Measurements from ENCODE around the gene C5AR1.

Gene C5AR1

GRCh38 chr19:47352095-47352494 is 42.4 kb downstream of the C5AR1 start:
- H3K36me3 ChIP-seq (ENCODE audit: control insufficient read depth, low read length): peaks cover 62% of the 10 kb centered on the region

GRCh38 chr19:47353307-47353712 is 43.6 kb downstream of the C5AR1 start:
- peaks cover 75% of the 10 kb centered on the region for H3K36me3 ChIP-seq (ENCODE audit: control insufficient read depth, low read length)
- H3K4me3 ChIP-seq (ENCODE audit: low read length): no peak overlapping the region
- H3F3A ChIP-seq (ENCODE audit: control insufficient read depth, insufficient read depth): no peaks in the 10 kb centered on the region
- no peaks in the 10 kb centered on the region for H4K20me1 ChIP-seq (ENCODE audit: control insufficient read depth, insufficient read depth, low read depth, low read length)
- H3K9me3 ChIP-seq (ENCODE audit: control insufficient read depth, insufficient read depth, low read length): no peaks in the 10 kb centered on the region
- no peak overlapping the region for H3K27ac ChIP-seq (ENCODE audit: low read depth, low read length)
- peak overlapping the region; percentile 9; the same call in 1 of the 2 replicates for H3K4me2 ChIP-seq (ENCODE audit: low read length)
- peaks cover 81% of the 10 kb centered on the region for H3K79me2 ChIP-seq (ENCODE audit: control insufficient read depth, low read length)
- peaks cover 34% of the 10 kb centered on the region for H3K4me1 ChIP-seq (ENCODE audit: control insufficient read depth, low read length)
- TF ChIP-seq CTCF (IDR thresholded peaks at IDR 0.05; ENCODE audit: low read depth, low read length, poor library complexity, severe bottlenecking): no peak
- TF ChIP-seq EZH2phosphoT487 (IDR thresholded peaks at IDR 0.05; ENCODE audit: borderline replicate concordance, low read length): no peak
- H3K27me3 ChIP-seq (ENCODE audit: control insufficient read depth, low read length): no peaks in the 10 kb centered on the region
- no peaks in the 10 kb centered on the region for H3K9me2 ChIP-seq (replicated peaks; ENCODE audit: control insufficient read depth, low read length)

More at GRCh38 chr19:47352095-47352494, 42.4 kb downstream of the C5AR1 start:
- Histone ChIP-seq H3K4me2 (ENCODE audit: low read length) (peak overlapping the region; percentile 94), H3K9me3 (ENCODE audit: control insufficient read depth, insufficient read depth, low read length) (no peaks in the 10 kb centered on the region), H3K9me2 (replicated peaks; ENCODE audit: control insufficient read depth, low read length) (no peaks in the 10 kb centered on the region), H3K4me3 (ENCODE audit: low read length) (peak overlapping the region; percentile 32), H3K27ac (ENCODE audit: low read depth, low read length) (peak overlapping the region; percentile 20; the same call in 1 of the 2 replicates), H4K20me1 (ENCODE audit: control insufficient read depth, insufficient read depth, low read depth, low read length) (no peaks in the 10 kb centered on the region), H3K79me2 (ENCODE audit: control insufficient read depth, low read length) (peaks cover 71% of the 10 kb centered on the region), H3K27me3 (ENCODE audit: control insufficient read depth, low read length) (no peaks in the 10 kb centered on the region), H3F3A (ENCODE audit: control insufficient read depth, insufficient read depth) (no peaks in the 10 kb centered on the region), H3K4me1 (ENCODE audit: control insufficient read depth, low read length) (peaks cover 42% of the 10 kb centered on the region)
- TF ChIP-seq EZH2phosphoT487 (IDR thresholded peaks at IDR 0.05; ENCODE audit: borderline replicate concordance, low read length) (no peak), CTCF (IDR thresholded peaks at IDR 0.05; ENCODE audit: low read depth, low read length, poor library complexity, severe bottlenecking) (no peak)

- Histone ChIP-seq H3K9me3 (ENCODE audit: control insufficient read depth, insufficient read depth, low read length) (no peaks in the 10 kb centered on the region), H3K27me3 (ENCODE audit: control insufficient read depth, low read length) (no peaks in the 10 kb centered on the region), H4K20me1 (ENCODE audit: control insufficient read depth, insufficient read depth, low read depth, low read length) (no peaks in the 10 kb centered on the region), H3K4me2 (ENCODE audit: low read length) (no peak overlapping the region), H3K9me2 (replicated peaks; ENCODE audit: control insufficient read depth, low read length) (no peaks in the 10 kb centered on the region), H3K4me1 (ENCODE audit: control insufficient read depth, low read length) (peaks cover 7% of the 10 kb centered on the region), H3K36me3 (ENCODE audit: control insufficient read depth, low read length) (peaks cover 95% of the 10 kb centered on the region), H3F3A (ENCODE audit: control insufficient read depth, insufficient read depth) (no peaks in the 10 kb centered on the region), H3K27ac (ENCODE audit: low read depth, low read length) (no peak overlapping the region), H3K4me3 (ENCODE audit: low read length) (no peak overlapping the region), H3K79me2 (ENCODE audit: control insufficient read depth, low read length) (peaks cover 64% of the 10 kb centered on the region)
- TF ChIP-seq CTCF (IDR thresholded peaks at IDR 0.05; ENCODE audit: low read depth, low read length, poor library complexity, severe bottlenecking) (no peak), EZH2phosphoT487 (IDR thresholded peaks at IDR 0.05; ENCODE audit: borderline replicate concordance, low read length) (no peak)
Observed at GRCh38 chr19:47356900-47357299, 47.2 kb downstream of the C5AR1 start.

Measured in DOHH2 (cell line).